ENCODE measurements around the gene PPP1R1C.

GRCh38 chr2:182098648-182099047, 113.0 kb downstream of the PPP1R1C start:
- TF ChIP-seq CTCF (IDR thresholded peaks at IDR 0.05) (no peak), POLR2AphosphoS5 (IDR thresholded peaks at IDR 0.05) (no peak)

All from transverse colon (tissue), 4 donors.